Measurements from ENCODE around the gene PPP2R1A. TPM values are rescaled to one million over a fixed set of nuclear protein-coding genes. Genes with fewer than 3 reads are reported as not detected.

The PPP2R1A gene
- total and polyA plus RNA-seq, 2 of the 13 experiments (the other 11 are each of a cell fraction or from before 2014, with no cell fraction given) = 86.7 to 130 TPM

- TF ChIP-seq KLF16 (CRISPR knock-in tag; IDR thresholded peaks at IDR 0.05) = peak in 1 of 2 experiments; percentile 75; a peak in 1 of 4 replicates
- TF ChIP-seq ZFP36L2 (CRISPR knock-in tag; IDR thresholded peaks at IDR 0.05) = no peak
- TF ChIP-seq HOXA7 (CRISPR knock-in tag; IDR thresholded peaks at IDR 0.05) = no peak
- no peak for TF ChIP-seq ZNF24 (IDR thresholded peaks at IDR 0.05)
- TF ChIP-seq TRAFD1 (CRISPR knock-in tag; IDR thresholded peaks at IDR 0.05; ENCODE audit: borderline replicate concordance) = no peak
- TF ChIP-seq RNF2 (conservative IDR thresholded peaks at IDR 0.05; ENCODE audit: low read depth) = no peak
- 0 out of 2 replicates have a peak, but pooled peaks have one; percentile 62 for TF ChIP-seq ZNF841 (CRISPR knock-in tag; IDR thresholded peaks at IDR 0.05; ENCODE audit: borderline replicate concordance)
- TF ChIP-seq ZSCAN31 (CRISPR knock-in tag; IDR thresholded peaks at IDR 0.05; ENCODE audit: low read depth) = no peak; the same call in 1 of the 2 replicates
- TF ChIP-seq GTF2F1 (IDR thresholded peaks at IDR 0.05; ENCODE audit: low read length) = no peak
- no peak for TF ChIP-seq ZNF776 (CRISPR knock-in tag; IDR thresholded peaks at IDR 0.05)
- TF ChIP-seq AKAP8 (CRISPR knock-in tag; IDR thresholded peaks at IDR 0.05) = no peak; the same call in 1 of the 2 replicates
- TF ChIP-seq FLYWCH1 (CRISPR knock-in tag; IDR thresholded peaks at IDR 0.05) = no peak
- TF ChIP-seq ZNF432 (CRISPR knock-in tag; IDR thresholded peaks at IDR 0.05; ENCODE audit: borderline replicate concordance) = peak; percentile 73; the same call in 1 of the 2 replicates
- peak; percentile 59; the same call in 1 of the 2 replicates for TF ChIP-seq TMF1 (CRISPR knock-in tag; IDR thresholded peaks at IDR 0.05; ENCODE audit: low read depth)
- no peak for TF ChIP-seq RNF219 (CRISPR knock-in tag; IDR thresholded peaks at IDR 0.05)
- TF ChIP-seq HNRNPL (IDR thresholded peaks at IDR 0.05; ENCODE audit: low read depth, low read length) = no peak
- peak; percentile 64 to 72 for TF ChIP-seq HMGXB4 (CRISPR knock-in tag; IDR thresholded peaks at IDR 0.05; ENCODE audit: borderline replicate concordance in 1 of 2, low read depth in 1 of 2)
- TF ChIP-seq HMGA1 (CRISPR knock-in tag; conservative IDR thresholded peaks at IDR 0.05) = no peak
- TF ChIP-seq GATAD2A (CRISPR knock-in tag; IDR thresholded peaks at IDR 0.05) = no peak
- no peak for TF ChIP-seq GRHL1 (CRISPR knock-in tag; conservative IDR thresholded peaks at IDR 0.05)
- TF ChIP-seq ZNF724P (CRISPR knock-in tag; IDR thresholded peaks at IDR 0.05; ENCODE audit: borderline replicate concordance) = no peak
- TF ChIP-seq HNF4A (CRISPR knock-in tag; IDR thresholded peaks at IDR 0.05) = no peak
Observed at GRCh38 chr19:52269338-52270261, 79.7 kb downstream of the PPP2R1A start, which contains the start of gene ZNF766 (continued).

All from HepG2 (cell line).